Measurements from ENCODE around the gene GLB1L2.

Gene GLB1L2

GRCh38 chr11:134383576-134384221 lies 51.9 kb downstream of the GLB1L2 start:
- Histone ChIP-seq H4K91ac (ENCODE audit: low read depth, low read length) (no peak overlapping the region), H2AFZ (ENCODE audit: insufficient read depth, low read length, poor library complexity) (no peak overlapping the region), H3K9me3 (ENCODE audit: insufficient read depth, low read depth, low read length) (peaks cover 6% of the 10 kb centered on the region), H3K79me1 (ENCODE audit: low read length) (no peaks in the 10 kb centered on the region), H3K79me2 (ENCODE audit: control insufficient read depth, insufficient read depth, low read length, poor library complexity) (no peaks in the 10 kb centered on the region), H3K4me1 (ENCODE audit: control insufficient read depth in 1 of 2, insufficient read depth in 2 of 2, low read length in 2 of 2) (no peaks in the 10 kb centered on the region), H4K12ac (ENCODE audit: low read depth, low read length) (no peak overlapping the region), H2AK5ac (ENCODE audit: low read length) (no peak overlapping the region), H3K14ac (ENCODE audit: low read length) (no peak overlapping the region), H3K4me3 (ENCODE audit: low read depth, low read length) (peak overlapping the region; percentile 23), H2BK5ac (ENCODE audit: low read depth, low read length, poor library complexity) (no peak overlapping the region), H3K4me2 (ENCODE audit: low read length) (no peak overlapping the region), H2BK12ac (ENCODE audit: low read length) (no peak overlapping the region), H3K4ac (ENCODE audit: low read depth, low read length) (no peak overlapping the region), H3K9ac (ENCODE audit: low read length) (no peak overlapping the region), H3K36me3 (ENCODE audit: control insufficient read depth in 1 of 2, insufficient read depth in 2 of 2, low read length in 2 of 2) (no peaks in the 10 kb centered on the region), H4K8ac (ENCODE audit: low read depth, low read length) (no peak overlapping the region), H3K27ac (ENCODE audit: low read depth, low read length) (no peak overlapping the region), H2BK120ac (ENCODE audit: insufficient read depth, low read length, poor library complexity) (no peak overlapping the region), H3K27me3 (ENCODE audit: insufficient read depth, low read length) (no peaks in the 10 kb centered on the region), H3K23ac (ENCODE audit: low read length) (no peak overlapping the region), H3K18ac (ENCODE audit: low read length) (no peak overlapping the region)
- no CpG with 5 or more reads among the region's 78 CpGs for WGBS (ENCODE audit: extremely low coverage, insufficient coverage, insufficient read length)
- DNase-seq: no peak

- H3K14ac ChIP-seq (ENCODE audit: low read length): no peak overlapping the region
- no peak overlapping the region for H3K4ac ChIP-seq (ENCODE audit: low read depth, low read length)
- H3K18ac ChIP-seq (ENCODE audit: low read length): no peak overlapping the region
- H3K36me3 ChIP-seq (ENCODE audit: control insufficient read depth in 1 of 2, insufficient read depth in 2 of 2, low read length in 2 of 2): no peaks in the 10 kb centered on the region
- H3K27ac ChIP-seq (ENCODE audit: low read depth, low read length): no peak overlapping the region
- H3K79me1 ChIP-seq (ENCODE audit: low read length): no peaks in the 10 kb centered on the region
- no peak overlapping the region for H3K4me2 ChIP-seq (ENCODE audit: low read length)
- H2BK12ac ChIP-seq (ENCODE audit: low read length): no peak overlapping the region
- no peaks in the 10 kb centered on the region for H3K27me3 ChIP-seq (ENCODE audit: insufficient read depth, low read length)
- H3K79me2 ChIP-seq (ENCODE audit: control insufficient read depth, insufficient read depth, low read length, poor library complexity): no peaks in the 10 kb centered on the region
- no peak overlapping the region for H4K12ac ChIP-seq (ENCODE audit: low read depth, low read length)
- no peak overlapping the region for H2BK5ac ChIP-seq (ENCODE audit: low read depth, low read length, poor library complexity)
- H3K9me3 ChIP-seq (ENCODE audit: insufficient read depth, low read depth, low read length): peaks cover 6% of the 10 kb centered on the region
- H2AK5ac ChIP-seq (ENCODE audit: low read length): no peak overlapping the region
- H3K4me1 ChIP-seq (ENCODE audit: control insufficient read depth in 1 of 2, insufficient read depth in 2 of 2, low read length in 2 of 2): no peaks in the 10 kb centered on the region
- H3K4me3 ChIP-seq (ENCODE audit: low read depth, low read length): no peak overlapping the region
- no peak overlapping the region for H4K8ac ChIP-seq (ENCODE audit: low read depth, low read length)
- no peak overlapping the region for H3K9ac ChIP-seq (ENCODE audit: low read length)
- H3K23ac ChIP-seq (ENCODE audit: low read length): no peak overlapping the region
- no peak overlapping the region for H4K91ac ChIP-seq (ENCODE audit: low read depth, low read length)
- no peak for DNase-seq
- no peak overlapping the region for H2BK120ac ChIP-seq (ENCODE audit: insufficient read depth, low read length, poor library complexity)
- WGBS (ENCODE audit: extremely low coverage, insufficient coverage, insufficient read length): no CpG with 5 or more reads among the region's 14 CpGs
- no peak overlapping the region for H2AFZ ChIP-seq (ENCODE audit: insufficient read depth, low read length, poor library complexity)
These were observed 52.6 kb downstream of the GLB1L2 start for GRCh38 chr11:134384406-134384805.

DNA sequence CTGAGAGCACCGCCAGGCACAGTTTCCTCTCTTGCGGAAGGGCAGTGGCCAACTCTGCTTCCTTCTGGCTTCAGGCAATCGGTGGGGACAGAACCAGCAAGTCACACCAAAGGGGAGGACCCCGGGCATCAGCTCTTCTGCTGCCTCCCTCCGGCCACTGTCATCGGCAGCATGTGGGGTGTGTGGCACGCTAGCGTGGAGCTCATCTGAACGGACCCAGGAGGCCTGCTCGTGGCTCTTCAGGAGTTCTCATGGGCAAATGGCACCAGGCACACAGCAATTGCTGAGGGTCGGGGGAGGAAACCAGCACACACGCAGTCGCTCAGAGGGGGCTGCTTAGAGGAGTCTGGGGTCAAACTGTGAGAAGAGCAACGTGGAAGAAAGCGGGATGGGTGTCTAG lies 53.4 kb downstream of the GLB1L2 start:
- DNase-seq: no peak
- Histone ChIP-seq H3K4me3 (ENCODE audit: low read depth, low read length) (no peak overlapping the region), H4K12ac (ENCODE audit: low read depth, low read length) (no peak overlapping the region), H3K9ac (ENCODE audit: low read length) (no peak overlapping the region), H3K27me3 (ENCODE audit: insufficient read depth, low read length) (no peaks in the 10 kb centered on the region), H3K4ac (ENCODE audit: low read depth, low read length) (no peak overlapping the region), H3K23ac (ENCODE audit: low read length) (no peak overlapping the region), H3K79me2 (ENCODE audit: control insufficient read depth, insufficient read depth, low read length, poor library complexity) (no peaks in the 10 kb centered on the region), H4K8ac (ENCODE audit: low read depth, low read length) (no peak overlapping the region), H3K4me2 (ENCODE audit: low read length) (no peak overlapping the region), H3K4me1 (ENCODE audit: control insufficient read depth in 1 of 2, insufficient read depth in 2 of 2, low read length in 2 of 2) (no peaks in the 10 kb centered on the region), H2AFZ (ENCODE audit: insufficient read depth, low read length, poor library complexity) (no peak overlapping the region), H2AK5ac (ENCODE audit: low read length) (no peak overlapping the region), H2BK12ac (ENCODE audit: low read length) (no peak overlapping the region), H3K79me1 (ENCODE audit: low read length) (no peaks in the 10 kb centered on the region), H3K27ac (ENCODE audit: low read depth, low read length) (no peak overlapping the region), H3K9me3 (ENCODE audit: insufficient read depth, low read depth, low read length) (peaks cover 6% of the 10 kb centered on the region), H3K14ac (ENCODE audit: low read length) (no peak overlapping the region), H2BK5ac (ENCODE audit: low read depth, low read length, poor library complexity) (no peak overlapping the region), H4K91ac (ENCODE audit: low read depth, low read length) (no peak overlapping the region), H3K18ac (ENCODE audit: low read length) (no peak overlapping the region), H2BK120ac (ENCODE audit: insufficient read depth, low read length, poor library complexity) (no peak overlapping the region), H3K36me3 (ENCODE audit: control insufficient read depth in 1 of 2, insufficient read depth in 2 of 2, low read length in 2 of 2) (no peaks in the 10 kb centered on the region)
- no CpG with 5 or more reads among the region's 15 CpGs for WGBS (ENCODE audit: extremely low coverage, insufficient coverage, insufficient read length)

DNA sequence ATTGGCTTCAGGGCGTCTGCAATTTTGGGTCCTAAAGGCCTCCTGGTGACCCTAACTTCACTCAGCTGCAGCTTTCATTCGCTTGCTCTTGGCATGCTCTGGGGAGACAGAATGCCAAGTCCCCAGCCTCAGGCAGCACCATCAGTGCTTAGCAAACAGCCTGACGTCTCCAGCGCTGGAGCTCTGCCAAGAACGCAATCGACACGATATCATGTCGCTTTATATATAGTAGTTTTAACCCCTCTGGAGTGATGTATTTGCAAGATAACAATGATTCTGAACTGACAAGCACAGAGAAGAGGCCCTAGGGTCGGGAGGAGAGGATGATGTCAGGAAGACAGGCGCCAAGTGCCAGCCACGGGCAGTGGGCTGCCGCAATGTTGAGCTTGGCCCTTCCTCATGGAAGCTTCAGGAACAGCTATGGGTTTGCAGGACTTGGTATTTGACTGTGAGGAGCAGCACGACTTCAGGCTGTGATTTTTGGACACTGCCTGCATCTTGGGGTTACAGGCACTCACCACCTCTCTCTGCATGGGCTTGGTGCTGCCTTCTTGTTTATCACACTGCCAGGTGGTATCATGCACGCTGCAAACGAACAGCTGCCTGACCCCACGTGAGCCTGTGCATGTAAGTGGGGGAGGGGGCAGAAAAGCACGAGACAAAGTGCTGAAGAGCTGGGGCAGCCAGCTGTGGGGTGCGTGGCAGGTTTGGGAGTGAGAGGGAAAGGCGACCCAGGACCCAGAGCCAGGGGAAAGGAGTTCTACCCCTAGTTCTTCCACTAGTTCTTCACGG lies 54.2 kb downstream of the GLB1L2 start:
- Histone ChIP-seq H3K9me3 (ENCODE audit: insufficient read depth, low read depth, low read length) (peaks cover 6% of the 10 kb centered on the region), H2BK12ac (ENCODE audit: low read length) (no peak overlapping the region), H4K12ac (ENCODE audit: low read depth, low read length) (no peak overlapping the region), H3K9ac (ENCODE audit: low read length) (no peak overlapping the region), H4K8ac (ENCODE audit: low read depth, low read length) (no peak overlapping the region), H2AK5ac (ENCODE audit: low read length) (no peak overlapping the region), H2BK5ac (ENCODE audit: low read depth, low read length, poor library complexity) (no peak overlapping the region), H3K27me3 (ENCODE audit: insufficient read depth, low read length) (no peaks in the 10 kb centered on the region), H3K14ac (ENCODE audit: low read length) (no peak overlapping the region), H3K4ac (ENCODE audit: low read depth, low read length) (no peak overlapping the region), H3K4me1 (ENCODE audit: control insufficient read depth in 1 of 2, insufficient read depth in 2 of 2, low read length in 2 of 2) (no peaks in the 10 kb centered on the region), H3K4me3 (ENCODE audit: low read depth, low read length) (no peak overlapping the region), H3K18ac (ENCODE audit: low read length) (no peak overlapping the region), H2AFZ (ENCODE audit: insufficient read depth, low read length, poor library complexity) (no peak overlapping the region), H3K79me1 (ENCODE audit: low read length) (no peaks in the 10 kb centered on the region), H4K91ac (ENCODE audit: low read depth, low read length) (no peak overlapping the region), H3K4me2 (ENCODE audit: low read length) (no peak overlapping the region), H3K36me3 (ENCODE audit: control insufficient read depth in 1 of 2, insufficient read depth in 2 of 2, low read length in 2 of 2) (no peaks in the 10 kb centered on the region), H2BK120ac (ENCODE audit: insufficient read depth, low read length, poor library complexity) (no peak overlapping the region), H3K79me2 (ENCODE audit: control insufficient read depth, insufficient read depth, low read length, poor library complexity) (no peaks in the 10 kb centered on the region), H3K23ac (ENCODE audit: low read length) (no peak overlapping the region), H3K27ac (ENCODE audit: low read depth, low read length) (no peak overlapping the region)
- no peak for DNase-seq
- WGBS (ENCODE audit: extremely low coverage, insufficient coverage, insufficient read length): no CpG with 5 or more reads among the region's 20 CpGs

Data from trophoblast cell (in vitro differentiated cells and primary cell).